HepG2 (cell line): Measurements from ENCODE around the gene GPR32. TPM values are rescaled to one million over a fixed set of nuclear protein-coding genes. Genes with fewer than 3 reads are reported as not detected.

ENCODE experiments used
- ATAC-seq: fragments of 200-7000 bp; cut with Tn5 transposase; 3 replicates; pipeline ENCODE4 v1.9.1; 2020; ENCODE audit warnings: mild to moderate bottlenecking, moderate library complexity
- BruUV-seq: library from RNA; stranded (reverse); fragments of 400-500 nt; replicated peaks from 2 replicates; lab custom pipeline; 2021; lab: Mats Ljungman, UMichigan
- CTCF ChIA-PET: fragments of 300-600 bp; formaldehyde crosslinking; extraction: SDS; loops from one replicate; lab custom pipeline; 2021; ENCODE audit warnings: low total read pairs, inconsistent platforms, low intra/inter-chr PET ratio; lab: Yijun Ruan, JAX
- POLR2A ChIA-PET: fragments of 350-600 bp; sonication (Branson Sonifier 250); formaldehyde crosslinking; loops from one replicate; lab custom pipeline; 2020; ENCODE audit warnings: antibody characterized with exemption, inconsistent platforms; lab: Yijun Ruan, JAX
- DNase-seq: peaks from one replicate; pipeline ENCODE4 v3.0.0-alpha.2; 2015; ENCODE audit warnings: low spot score
- FAIRE-seq: peaks from 3 replicates; lab custom pipeline; 2011; peaks lifted over from hg19 to GRCh38; lab: Jason Lieb, UNC
- H2AFZ ChIP-seq: one replicate; pipeline ENCODE4 v1.6.1; 2011; ENCODE audit warnings: low read length, inconsistent platforms
- H3K27ac ChIP-seq: fragments of 300-600 bp; 3 replicates; pipeline ENCODE4 v1.8.0; 2011; ENCODE audit warnings: mixed run types, mild to moderate bottlenecking, mixed read lengths, low read length, inconsistent platforms; ENCODE audit not compliant: insufficient read depth; ENCODE audit errors: extremely low read length
- H3K27me3 ChIP-seq, 2 experiments: fragments of 200-600 bp in 1 of 2; 2 replicates in 1 of 2; 3 replicates in 1 of 2; pipeline versions ENCODE4 v1.6.0 to v1.8.0; 2011; ENCODE audit warnings: low read length in 2 of 2, mild to moderate bottlenecking in 2 of 2, moderate library complexity in 2 of 2, inconsistent platforms in 1 of 2; ENCODE audit not compliant: insufficient read depth in 2 of 2, control insufficient read depth in 1 of 2
- H3K36me3 ChIP-seq, 2 experiments: fragments of 200-600 bp in 1 of 2; replicated peaks in 1 of 2; 2 replicates in 1 of 2; 3 replicates in 1 of 2; pipeline versions ENCODE4 v1.5.1 to v1.8.0; 2011; ENCODE audit warnings: low read length in 2 of 2, inconsistent platforms in 1 of 2; ENCODE audit not compliant: insufficient read depth in 2 of 2, control insufficient read depth in 1 of 2
- H3K4me1 ChIP-seq: 2 replicates; pipeline ENCODE4 v1.5.1; 2012; ENCODE audit warnings: low read length, inconsistent platforms; ENCODE audit not compliant: insufficient read depth
- H3K4me2 ChIP-seq: 2 replicates; pipeline ENCODE4 v1.6.0; 2011; ENCODE audit warnings: low read depth, low read length, inconsistent platforms
- H3K4me3 ChIP-seq, 3 experiments: fragments of 200-600 bp in 1 of 3; sonication (generic), shearing (Covaris generic) in 1 of 3; replicated peaks in 1 of 3; 2 replicates each; pipeline ENCODE4 v1.5.1; 2011 to 2016; ENCODE audit warnings: low read length in 3 of 3, inconsistent platforms in 2 of 3, low read depth in 2 of 3, mild to moderate bottlenecking in 2 of 3, control low read depth in 1 of 3, mixed read lengths in 1 of 3; ENCODE audit not compliant: insufficient read depth in 1 of 3
- H3K79me2 ChIP-seq: one replicate; pipeline ENCODE4 v1.6.1; 2011; ENCODE audit warnings: low read length, inconsistent platforms; ENCODE audit not compliant: insufficient read depth
- H3K9ac ChIP-seq: 2 replicates; pipeline ENCODE4 v1.6.0; 2011; ENCODE audit warnings: mild to moderate bottlenecking, low read depth, low read length, inconsistent platforms; ENCODE audit not compliant: insufficient read depth
- H3K9me3 ChIP-seq: 2 replicates; pipeline ENCODE4 v1.5.1; 2012; ENCODE audit warnings: mild to moderate bottlenecking, low read length
- H4K20me1 ChIP-seq: 2 replicates; pipeline ENCODE4 v1.6.0; 2011; ENCODE audit warnings: inconsistent platforms, mild to moderate bottlenecking, low read length, moderate library complexity; ENCODE audit not compliant: insufficient read depth
- ATF2 ChIP-seq: sonication (generic); formaldehyde crosslinking; IDR thresholded peaks from 2 replicates; pipeline ENCODE4 v1.4.0; 2020; ENCODE audit warnings: missing genetic modification reagents
- BHLHE40 ChIP-seq: IDR thresholded peaks from 2 replicates; pipeline ENCODE4 v1.6.1; 2011; ENCODE audit warnings: low read length, improper control_type of control experiment
- ETV6 ChIP-seq: sonication (generic); formaldehyde crosslinking; conservative IDR thresholded peaks from 2 replicates; pipeline ENCODE4 v1.4.0; 2020; ENCODE audit warnings: missing genetic modification reagents
- MTERF4 ChIP-seq: sonication (generic); formaldehyde crosslinking; IDR thresholded peaks from 2 replicates; pipeline ENCODE4 v1.8.0; 2023; ENCODE audit warnings: mild to moderate bottlenecking, missing genetic modification reagents
- REXO4 ChIP-seq: sonication (generic); formaldehyde crosslinking; IDR thresholded peaks from 2 replicates; pipeline ENCODE4 v1.8.0; 2022; ENCODE audit warnings: missing genetic modification reagents, mild to moderate bottlenecking, borderline replicate concordance
- TARDBP ChIP-seq: sonication (generic); formaldehyde crosslinking; IDR thresholded peaks from 2 replicates; pipeline ENCODE4 v1.8.0; 2022; ENCODE audit warnings: mild to moderate bottlenecking, missing genetic modification reagents
- TFDP2 ChIP-seq: sonication (generic); formaldehyde crosslinking; IDR thresholded peaks from 2 replicates; pipeline ENCODE4 v1.4.0; 2020; ENCODE audit warnings: missing genetic modification reagents
- ZNF775 ChIP-seq: sonication (generic); formaldehyde crosslinking; IDR thresholded peaks from 2 replicates; pipeline ENCODE4 v1.4.0; 2020; ENCODE audit warnings: missing genetic modification reagents, mild to moderate bottlenecking, moderate library complexity, borderline replicate concordance
- WGBS: methylation state at CpG from one replicate; pipeline ENCODE4 v1.1.6; 2017; ENCODE audit warnings: low lambda C conversion rate; 5-methylcytosine and 5-hydroxymethylcytosine counted together
- in situ Hi-C: cut with HindIII; loops from 2 replicates; pipeline ENCODE4 v1.10.0; 2017; ENCODE audit warnings: low pct_unique_long_range_greater_than_20kb; ENCODE audit not compliant: extremely low pct_ligation_motif_present
- intact Hi-C: fragments of 100-400 bp; cut with micrococcal nuclease; formaldehyde crosslinking; loops from one replicate; pipeline ENCODE4 v1.10.0; 2022; ENCODE audit not compliant: unreplicated experiment
- polyA plus RNA-seq, 8 experiments: library from polyadenylated mRNA; depleted of rRNA in 3 of 8; stranded (reverse) in 7 of 8; unstranded in 1 of 8; fragments of >200 nt; fragmentation: Illumina TruSeq in 4 of 8; extraction: Trizol in 4 of 8; gene quantifications; 2 replicates each; pipeline versions ENCODE4 v1.2.1 to v1.2.3, GENCODE V29; 2011 to 2016; ENCODE audit warnings: low read depth in 4 of 8, missing spikeins in 1 of 8, mixed read lengths in 1 of 8; ENCODE audit not compliant: insufficient read depth in 1 of 8
- total RNA-seq, 5 experiments: library from RNA; depleted of rRNA; stranded (reverse); fragments of >200 nt; fragmentation: Illumina TruSeq; extraction: Trizol; gene quantifications; 2 replicates each; pipeline ENCODE4 v1.2.3, GENCODE V29; 2016; ENCODE audit warnings: low read depth in 1 of 5

The GPR32 gene
- total and polyA plus RNA-seq, 2 of the 13 experiments (the other 11 are each of a cell fraction or from before 2014, with no cell fraction given) = not detected

GRCh38 chr19:50819636-50820035 lies 49.4 kb downstream of the GPR32 start:
- DNase-seq = no peak
- FAIRE-seq = no peak
- intact Hi-C loops = no loop called here
- Histone ChIP-seq H3K4me2 (no peak overlapping the region), H3K4me3 (no peak overlapping the region), H3K36me3 (no peaks in the 10 kb centered on the region), H3K9ac (no peak overlapping the region), H3K27ac (no peak overlapping the region), H2AFZ (no peak overlapping the region), H3K4me1 (no peaks in the 10 kb centered on the region), H3K9me3 (no peaks in the 10 kb centered on the region), H3K79me2 (no peaks in the 10 kb centered on the region), H4K20me1 (no peaks in the 10 kb centered on the region), H3K27me3 (peaks cover 7 to 43% of the 10 kb centered on the region in 2 experiments)
- ChIA-PET CTCF (no interaction called here), POLR2A (no interaction called here)
- no peak for TF ChIP-seq TARDBP (CRISPR knock-in tag)
- no peak for TF ChIP-seq ETV6
- no peak for TF ChIP-seq REXO4 (CRISPR knock-in tag)
- TF ChIP-seq MTERF4 (CRISPR knock-in tag) = no peak
- TF ChIP-seq TFDP2 = no peak
- TF ChIP-seq ZNF775 (CRISPR knock-in tag) = no peak
- no peak for TF ChIP-seq ATF2 (CRISPR knock-in tag)
- no peak for TF ChIP-seq BHLHE40
- BruUV-seq = no TSS peak
- WGBS = 24% methylated on average over 5 of the region's 8 CpGs
- in situ Hi-C loops = no loop called here
- ATAC-seq = no peak
